Suppressor macrophage (primary cell): ENCODE data around the gene ITIH3.

Source experiments
- DNase-seq, 4 experiments: peaks; one replicate each; pipeline ENCODE4 v3.0.0-alpha.2; 2020 to 2022

The ITIH3 gene

GRCh38 chr3:52795298-52795900 is 803 bp downstream of the ITIH3 start:
- DNase-seq = no peak

- no peak for DNase-seq
These were observed 1.8 kb downstream of the ITIH3 start for GRCh38 chr3:52796411-52796810.

GRCh38 chr3:52798376-52798977 is 3.9 kb downstream of the ITIH3 start:
- no peak for DNase-seq

- DNase-seq = peak; percentile 45 to 62 (median 54)
These were observed 4.4 kb downstream of the ITIH3 start for GRCh38 chr3:52798978-52799476.

GRCh38 chr3:52800079-52800478 is 5.5 kb downstream of the ITIH3 start:
- no peak for DNase-seq

- DNase-seq = no peak
These were observed 7.2 kb downstream of the ITIH3 start for GRCh38 chr3:52801839-52802238.

GRCh38 chr3:52805270-52806039 is 10.9 kb downstream of the ITIH3 start:
- no peak for DNase-seq

GRCh38 chr3:52809149-52809548 is 14.6 kb downstream of the ITIH3 start:
- DNase-seq = no peak

GRCh38 chr3:52809662-52810377 is 15.2 kb downstream of the ITIH3 start:
- DNase-seq = no peak

GRCh38 chr3:52810923-52811322 is 16.3 kb downstream of the ITIH3 start:
- no peak for DNase-seq

GRCh38 chr3:52811452-52812011 is 16.9 kb downstream of the ITIH3 start:
- DNase-seq = no peak

- no peak for DNase-seq
These were observed 19.2 kb downstream of the ITIH3 start for GRCh38 chr3:52813810-52814209.

GRCh38 chr3:52816199-52816598 is 21.6 kb downstream of the ITIH3 start:
- no peak for DNase-seq

- no peak for DNase-seq
These were observed 22.1 kb downstream of the ITIH3 start for GRCh38 chr3:52816654-52817053.

- no peak for DNase-seq
These were observed 22.6 kb downstream of the ITIH3 start for GRCh38 chr3:52817221-52817620.

- no peak for DNase-seq
These were observed 23.3 kb downstream of the ITIH3 start for GRCh38 chr3:52817860-52818259.

GRCh38 chr3:52819936-52820335 is 25.3 kb downstream of the ITIH3 start:
- no peak for DNase-seq

- peak in 3 of 4 experiments; percentile 29 to 53 (median 37) for DNase-seq
These were observed 26.1 kb downstream of the ITIH3 start for GRCh38 chr3:52820736-52821135.

- no peak for DNase-seq
These were observed 27.8 kb downstream of the ITIH3 start for GRCh38 chr3:52822363-52822762.

- no peak for DNase-seq
These were observed 29.4 kb downstream of the ITIH3 start for GRCh38 chr3:52824037-52824436.

- peak; percentile 37 to 69 (median 52) for DNase-seq
These were observed 32.8 kb downstream of the ITIH3 start for GRCh38 chr3:52827441-52827840.

GRCh38 chr3:52827866-52828376 is 33.3 kb downstream of the ITIH3 start:
- no peak for DNase-seq

GRCh38 chr3:52829482-52829881 is 34.9 kb downstream of the ITIH3 start:
- DNase-seq = no peak
